Cardiac ventricle fibroblast (primary cell): ENCODE measurements around the gene MAGEB6. TPM values are rescaled to one million over a fixed set of nuclear protein-coding genes. Genes with fewer than 3 reads are reported as not detected.

Experiments used
- total RNA-seq: library from RNA; depleted of rRNA; stranded (reverse); fragments of >200 nt; gene quantifications from 2 replicates; pipeline ENCODE4 v1.2.3, GENCODE V29; 2015

The MAGEB6 gene, protein sequence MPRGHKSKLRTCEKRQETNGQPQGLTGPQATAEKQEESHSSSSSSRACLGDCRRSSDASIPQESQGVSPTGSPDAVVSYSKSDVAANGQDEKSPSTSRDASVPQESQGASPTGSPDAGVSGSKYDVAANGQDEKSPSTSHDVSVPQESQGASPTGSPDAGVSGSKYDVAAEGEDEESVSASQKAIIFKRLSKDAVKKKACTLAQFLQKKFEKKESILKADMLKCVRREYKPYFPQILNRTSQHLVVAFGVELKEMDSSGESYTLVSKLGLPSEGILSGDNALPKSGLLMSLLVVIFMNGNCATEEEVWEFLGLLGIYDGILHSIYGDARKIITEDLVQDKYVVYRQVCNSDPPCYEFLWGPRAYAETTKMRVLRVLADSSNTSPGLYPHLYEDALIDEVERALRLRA
- total RNA-seq = not detected in 2 replicates

DNA sequence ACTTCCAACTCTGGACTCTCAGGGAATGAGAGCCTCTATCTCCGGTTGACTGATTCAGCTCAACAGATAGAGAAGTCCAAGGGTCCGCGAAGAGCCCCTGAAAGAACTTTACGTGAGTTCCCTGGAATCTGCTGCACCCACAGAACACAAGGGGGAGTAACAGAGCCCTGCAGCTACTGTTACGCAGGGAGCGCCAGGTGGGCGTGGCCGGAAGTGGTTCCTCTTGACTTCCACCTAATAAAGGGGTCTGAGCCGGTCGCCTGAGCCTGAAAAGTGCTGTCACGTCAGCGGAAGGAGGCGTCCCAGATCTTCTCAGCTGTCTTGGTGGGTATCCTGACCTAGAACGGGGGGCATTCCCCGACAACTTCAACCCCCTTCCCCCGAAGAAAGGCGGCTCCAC is at the start of gene MAGEB6:
MAGEB6 (plus strand) TSS at position 237 of the 400 bp plus-strand sequence. CDS start 1,407 bp downstream, outside the sequence.

DNA sequence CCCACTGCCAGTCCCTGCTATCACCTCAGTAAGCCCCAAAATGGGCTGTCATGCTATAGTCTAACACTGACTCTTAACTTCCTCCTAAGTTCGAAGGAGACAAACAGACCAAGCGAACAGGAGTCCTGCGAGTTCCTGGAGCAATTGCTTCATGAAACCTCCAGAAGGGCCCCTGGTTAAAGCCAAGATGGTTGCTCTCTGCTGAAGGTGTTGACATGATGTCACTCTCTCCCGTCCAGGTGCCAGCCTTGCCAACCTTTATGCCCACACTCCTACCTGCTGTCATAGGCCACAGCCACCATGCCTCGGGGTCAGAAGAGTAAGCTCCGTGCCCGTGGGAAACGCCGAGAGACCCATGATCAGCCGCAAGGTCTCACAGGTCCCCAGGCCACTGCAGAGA is 31.9 kb upstream of the MAGEB6 start, which contains the start of gene MAGEB6B:
MAGEB6B (plus strand) TSS at position 301 of the 400 bp plus-strand sequence; CDS start at position 301, 0 bp downstream.

DNA sequence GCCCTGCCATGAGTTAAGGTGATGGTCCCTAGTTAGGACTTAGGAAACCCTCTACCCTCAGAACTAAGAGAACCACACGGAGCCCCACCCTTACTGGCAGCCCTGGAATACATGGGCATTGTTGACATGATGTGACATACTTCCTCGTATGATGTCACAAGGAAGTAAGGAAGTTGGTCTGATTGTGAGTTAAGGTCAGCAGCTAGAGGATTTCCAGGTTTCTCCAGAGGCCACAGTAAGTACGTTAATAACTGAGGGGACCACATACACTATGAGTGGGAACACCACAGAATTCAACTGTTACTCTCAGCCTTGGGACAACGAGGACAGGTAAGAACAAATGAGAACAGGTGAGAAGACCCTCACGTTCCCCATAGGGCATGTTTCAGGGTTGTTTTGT is 23.6 kb downstream of the MAGEB6 start, which contains the start of gene MAGEB5:
MAGEB5 (plus strand) TSS at position 301 of the 400 bp plus-strand sequence. CDS start 1,133 bp downstream, outside the sequence.

Other genes starting within 250 kb of the MAGEB6 start
- not detected in 2 replicates for gene MAGEB18, start 54.1 kb upstream of the MAGEB6 start, total RNA-seq
- not detected in 2 replicates for gene MAGEB6B, start 31.8 kb upstream of the MAGEB6 start, total RNA-seq
- not detected in 2 replicates for gene MAGEB5, start 23.7 kb downstream of the MAGEB6 start, total RNA-seq